Right lung (tissue), 5 donors: Measurements from ENCODE around the gene BHLHA15. TPM values are rescaled to one million over a fixed set of nuclear protein-coding genes. Genes with fewer than 3 reads are reported as not detected.

Experiments
- DNase-seq, 2 donors: peaks; one replicate each; pipeline ENCODE4 v3.0.0-alpha.2; 2013
- polyA plus RNA-seq, 5 donors: library from polyadenylated mRNA; unstranded; fragments of 120-200 nt; gene quantifications; one replicate each; pipeline versions ENCODE4 v1.2.1 to v1.2.3, GENCODE V29; 2013; ENCODE audit warnings: inconsistent platforms in 1 of 5, low replicate concordance in 1 of 5; ENCODE audit not compliant: insufficient read length in 5 of 5, insufficient read depth in 1 of 5

The BHLHA15 gene
- polyA plus RNA-seq, 5 donors: 0.46 to 0.78 (median 0.60) TPM

- no peak for DNase-seq
These were observed 30.5 kb downstream of the BHLHA15 start for GRCh38 chr7:98241674-98242241.

- DNase-seq: no peak
These were observed 31.1 kb downstream of the BHLHA15 start for GRCh38 chr7:98242342-98242741.

- DNase-seq: no peak
These were observed 31.7 kb downstream of the BHLHA15 start for GRCh38 chr7:98242934-98243333.

GRCh38 chr7:98244871-98245270, 33.6 kb downstream of the BHLHA15 start:
- DNase-seq: no peak

- no peak for DNase-seq
These were observed 36.9 kb downstream of the BHLHA15 start for GRCh38 chr7:98248156-98248555.

- DNase-seq: no peak
These were observed 37.9 kb downstream of the BHLHA15 start for GRCh38 chr7:98249106-98249505.

- DNase-seq: no peak
These were observed 39.5 kb downstream of the BHLHA15 start for GRCh38 chr7:98250789-98251188.

GRCh38 chr7:98251231-98251600, 40.0 kb downstream of the BHLHA15 start:
- no peak for DNase-seq

GRCh38 chr7:98251601-98252424, 40.6 kb downstream of the BHLHA15 start, which contains the start of gene TECPR1:
Gene TECPR1, minus strand, starts transcription at chr7:98252232. Its CDS starts 6,086 bp downstream, at chr7:98246146.
- peak; percentile 92 for DNase-seq

- DNase-seq: no peak
These were observed 41.3 kb downstream of the BHLHA15 start for GRCh38 chr7:98252425-98253054.

- no peak for DNase-seq
These were observed 43.3 kb downstream of the BHLHA15 start for GRCh38 chr7:98254516-98254915.

GRCh38 chr7:98254951-98255610, 43.8 kb downstream of the BHLHA15 start:
- no peak for DNase-seq

GRCh38 chr7:98256431-98256830, 45.2 kb downstream of the BHLHA15 start:
- DNase-seq: no peak

- DNase-seq: no peak
These were observed 46.5 kb downstream of the BHLHA15 start for GRCh38 chr7:98257701-98258100.

Other genes starting within 250 kb of the BHLHA15 start
- gene OCM2, start 221.2 kb upstream of the BHLHA15 start, polyA plus RNA-seq: not detected
- 10 to 100 TPM; 12.8 to 17.0 (median 13.4) TPM for gene LMTK2, start 104.6 kb upstream of the BHLHA15 start, polyA plus RNA-seq
- 10 to 100 TPM; 20.3 to 29.7 (median 25.4) TPM for gene TECPR1, start 40.8 kb downstream of the BHLHA15 start, polyA plus RNA-seq
- 100 to 1,000 TPM in 3 of 5 donors, 10 to 100 TPM in 2; 79.0 to 124 (median 102) TPM for gene BRI3, start 70.2 kb downstream of the BHLHA15 start, polyA plus RNA-seq
- 10 to 100 TPM; 18.7 to 23.7 (median 20.6) TPM for gene BAIAP2L1, start 189.7 kb downstream of the BHLHA15 start, polyA plus RNA-seq